Measurements from ENCODE around the gene SLC25A38.
A peak's percentile ranks its signal among the peaks of the same experiment; 100 is the strongest.

Gene SLC25A38

DNA sequence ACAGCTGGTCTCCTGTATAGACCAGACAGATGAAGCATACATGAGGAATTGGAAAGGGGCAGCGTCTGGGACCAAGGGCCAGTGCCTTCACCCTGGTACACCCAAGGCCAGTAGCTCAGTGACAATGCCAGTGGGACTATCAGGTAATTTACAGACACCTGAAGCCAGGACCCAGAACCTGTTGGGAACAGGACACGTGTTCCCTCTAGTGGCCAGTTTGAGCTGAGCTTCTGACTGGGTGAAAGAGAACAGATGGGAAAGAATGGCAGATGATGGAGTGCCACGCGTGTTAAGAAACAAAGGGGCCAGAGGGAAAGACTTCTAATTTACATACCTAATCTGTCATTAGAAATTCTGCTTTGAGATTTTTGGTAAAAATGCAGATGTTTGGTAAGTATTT, 5.1 kb upstream of the SLC25A38 start:
- TF ChIP-seq, protein P1, sequence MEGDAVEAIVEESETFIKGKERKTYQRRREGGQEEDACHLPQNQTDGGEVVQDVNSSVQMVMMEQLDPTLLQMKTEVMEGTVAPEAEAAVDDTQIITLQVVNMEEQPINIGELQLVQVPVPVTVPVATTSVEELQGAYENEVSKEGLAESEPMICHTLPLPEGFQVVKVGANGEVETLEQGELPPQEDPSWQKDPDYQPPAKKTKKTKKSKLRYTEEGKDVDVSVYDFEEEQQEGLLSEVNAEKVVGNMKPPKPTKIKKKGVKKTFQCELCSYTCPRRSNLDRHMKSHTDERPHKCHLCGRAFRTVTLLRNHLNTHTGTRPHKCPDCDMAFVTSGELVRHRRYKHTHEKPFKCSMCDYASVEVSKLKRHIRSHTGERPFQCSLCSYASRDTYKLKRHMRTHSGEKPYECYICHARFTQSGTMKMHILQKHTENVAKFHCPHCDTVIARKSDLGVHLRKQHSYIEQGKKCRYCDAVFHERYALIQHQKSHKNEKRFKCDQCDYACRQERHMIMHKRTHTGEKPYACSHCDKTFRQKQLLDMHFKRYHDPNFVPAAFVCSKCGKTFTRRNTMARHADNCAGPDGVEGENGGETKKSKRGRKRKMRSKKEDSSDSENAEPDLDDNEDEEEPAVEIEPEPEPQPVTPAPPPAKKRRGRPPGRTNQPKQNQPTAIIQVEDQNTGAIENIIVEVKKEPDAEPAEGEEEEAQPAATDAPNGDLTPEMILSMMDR (conservative IDR thresholded peaks at IDR 0.05; ENCODE audit: control insufficient read depth, insufficient read depth, low read depth, low read length), result peak; percentile 61
- DNase-seq (ENCODE audit: low read depth), result peak; percentile 33
- no peak overlapping the region for H3K4me3 ChIP-seq (ENCODE audit: control insufficient read depth, low read depth, low read length)

DNA sequence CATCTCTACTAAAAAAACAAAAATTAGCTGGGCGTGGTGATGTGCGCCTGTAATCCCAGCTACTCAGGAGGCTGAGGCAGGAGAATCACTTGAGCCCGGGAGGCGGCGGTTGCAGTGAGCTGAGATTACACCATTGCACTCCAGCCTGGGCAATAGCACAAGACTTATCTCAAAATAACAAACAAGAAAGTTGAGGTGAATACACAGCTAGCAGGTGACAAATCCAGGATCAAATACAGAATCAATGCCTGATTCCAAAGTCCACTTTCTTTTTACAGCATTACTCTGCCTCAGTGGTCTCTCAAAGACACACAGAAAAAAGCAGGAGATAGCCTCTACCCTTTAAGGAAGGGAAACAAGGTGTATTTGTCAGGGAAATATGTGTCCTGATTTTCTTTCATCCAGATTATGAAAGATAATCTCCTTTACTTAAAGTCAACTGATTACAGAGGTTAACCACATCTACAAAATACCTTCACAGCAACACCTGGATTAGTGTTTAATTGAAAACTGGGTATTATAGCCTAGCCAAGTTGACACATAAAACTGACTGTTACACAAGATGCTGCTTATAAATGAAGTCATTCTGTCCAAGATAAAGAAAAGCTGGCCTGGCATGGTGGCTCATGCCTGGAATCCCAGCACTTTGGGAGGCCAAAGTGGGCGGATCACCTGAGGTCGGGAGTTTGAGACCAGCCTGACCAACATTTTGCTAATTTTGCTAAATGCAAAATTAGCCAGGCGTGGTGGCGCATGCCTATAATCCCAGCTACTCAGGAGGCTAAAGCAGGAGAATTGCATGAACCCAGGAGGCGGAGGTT, 4.0 kb upstream of the SLC25A38 start:
- no peak overlapping the region for H3K4me3 ChIP-seq (ENCODE audit: control insufficient read depth, low read depth, low read length)
- TF ChIP-seq, protein P1 (conservative IDR thresholded peaks at IDR 0.05; ENCODE audit: control insufficient read depth, insufficient read depth, low read depth, low read length), result no peak
- no peak for DNase-seq (ENCODE audit: low read depth)

GRCh38 chr3:39379778-39380155, 3.4 kb upstream of the SLC25A38 start:
- no peak overlapping the region for H3K4me3 ChIP-seq (ENCODE audit: control insufficient read depth, low read depth, low read length)
- DNase-seq (ENCODE audit: low read depth), result no peak
- TF ChIP-seq, protein P1 (conservative IDR thresholded peaks at IDR 0.05; ENCODE audit: control insufficient read depth, insufficient read depth, low read depth, low read length), result no peak

DNA sequence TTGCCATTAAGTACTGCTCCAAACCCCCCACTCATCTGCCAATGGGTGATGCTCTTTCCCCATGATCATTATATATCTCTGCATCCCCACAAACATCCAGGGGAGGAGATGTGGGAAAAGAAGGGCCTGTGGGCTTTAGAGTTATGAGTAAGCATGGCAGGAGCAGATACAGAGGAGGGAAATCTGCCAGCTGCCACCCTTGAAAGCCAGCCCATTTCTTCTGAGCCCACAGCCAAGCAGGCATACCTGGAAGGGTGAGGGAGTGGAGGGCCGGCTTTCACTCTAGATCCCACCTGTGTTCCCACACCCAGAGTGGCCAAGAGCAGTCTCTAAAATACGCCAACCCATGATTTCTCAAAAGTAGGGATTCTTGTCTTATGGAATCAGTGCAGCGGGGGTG, 1.7 kb upstream of the SLC25A38 start:
- DNase-seq (ENCODE audit: low read depth), result no peak
- TF ChIP-seq, protein P1 (conservative IDR thresholded peaks at IDR 0.05; ENCODE audit: control insufficient read depth, insufficient read depth, low read depth, low read length), result no peak

DNA sequence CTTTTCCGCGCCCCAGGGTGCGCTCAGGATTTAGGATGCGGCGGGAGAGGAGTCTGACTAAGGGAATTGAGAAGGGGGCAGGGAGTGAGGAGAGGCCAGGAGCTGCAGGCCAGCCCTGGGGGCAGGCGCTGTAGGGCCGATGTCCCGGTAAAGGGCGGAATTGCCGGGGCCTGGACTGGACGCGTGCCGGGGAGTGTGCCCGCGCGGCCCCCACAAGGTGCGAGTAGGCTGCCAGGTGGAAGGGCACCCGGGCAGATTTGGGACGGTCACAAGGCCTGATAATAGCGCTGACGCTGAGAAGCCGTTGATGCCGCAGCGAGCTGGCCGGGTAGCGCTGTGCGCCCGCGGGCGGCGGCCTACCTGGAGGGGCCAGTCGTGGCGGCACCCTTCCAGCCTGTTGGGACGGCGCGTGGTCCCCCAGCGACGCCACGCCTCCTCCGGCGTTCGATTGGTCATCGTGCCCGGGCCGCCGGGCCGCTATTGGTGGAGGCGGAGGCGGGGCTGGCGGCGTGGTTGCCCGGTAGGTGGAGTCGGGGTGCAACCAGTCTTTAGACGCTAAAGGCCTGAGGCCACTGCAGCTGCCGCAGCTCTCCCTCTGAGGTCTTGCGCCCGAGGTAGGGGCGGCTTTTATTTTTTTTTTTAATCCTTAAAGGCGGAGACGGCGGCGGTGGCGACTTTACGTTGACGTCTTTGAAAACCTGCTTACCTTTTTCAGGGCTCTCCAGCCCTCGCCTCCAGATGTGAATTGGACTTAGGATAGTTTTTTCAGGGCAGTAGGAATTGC, 903 bp downstream of the SLC25A38 start:
- H3K4me3 ChIP-seq (ENCODE audit: control insufficient read depth, low read depth, low read length), result peak overlapping the region; percentile 82
- TF ChIP-seq, protein P1 (conservative IDR thresholded peaks at IDR 0.05; ENCODE audit: control insufficient read depth, insufficient read depth, low read depth, low read length), result no peak
- DNase-seq (ENCODE audit: low read depth), result peak; percentile 84

More for the DNA sequence above, 1.7 kb upstream of the SLC25A38 start:
- no peak overlapping the region for H3K4me3 ChIP-seq (ENCODE audit: control insufficient read depth, low read depth, low read length)

DNA sequence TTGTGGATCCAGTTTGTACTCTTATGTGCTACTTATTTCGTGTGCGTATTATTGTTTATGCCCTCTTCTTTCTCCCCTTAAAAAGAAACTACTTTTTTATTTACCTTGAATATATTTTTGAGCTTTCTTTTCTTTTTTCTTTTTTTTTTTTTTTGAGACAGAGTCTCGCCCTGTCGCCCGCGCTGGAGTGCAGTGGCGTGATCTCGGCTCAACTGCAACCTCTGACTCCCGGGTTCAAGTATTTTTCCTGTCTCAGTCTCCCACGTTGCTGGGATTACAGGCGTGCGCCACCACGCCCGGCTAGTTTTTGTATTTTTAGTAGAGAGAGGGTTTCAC, 1.5 kb downstream of the SLC25A38 start:
- peak overlapping the region; percentile 40 for H3K4me3 ChIP-seq (ENCODE audit: control insufficient read depth, low read depth, low read length)
- DNase-seq (ENCODE audit: low read depth), result no peak
- TF ChIP-seq, protein P1 (conservative IDR thresholded peaks at IDR 0.05; ENCODE audit: control insufficient read depth, insufficient read depth, low read depth, low read length), result no peak
